Measurements from ENCODE around the gene ALDH2. TPM values are rescaled to one million over a fixed set of nuclear protein-coding genes. Genes with fewer than 3 reads are reported as not detected.

Gene ALDH2
- total RNA-seq, 2 experiments from 2014 or later, result 3.2 to 3.8 TPM

GRCh38 chr12:111764120-111764821, 2.5 kb upstream of the ALDH2 start:
- no peak for ATAC-seq
- H3K27me3 Mint-ChIP-seq, result peaks cover 23% of the 10 kb centered on the region
- H3K4me3 Mint-ChIP-seq, result no peak overlapping the region

GRCh38 chr12:111767362-111768158, 827 bp downstream of the ALDH2 start:
- no peak overlapping the region for H3K27ac Mint-ChIP-seq
- no peak for ATAC-seq

More at GRCh38 chr12:111764120-111764821, 2.5 kb upstream of the ALDH2 start:
- ChIA-PET POLR2A (no interaction called here), CTCF (interaction anchor here (2.9 kb wide), 1 partner anchor 49 kb away, joined by 19 read pairs; no protein-coding TSS in a partner anchor)
- H3K9me3 Mint-ChIP-seq, result no peaks in the 10 kb centered on the region
- peaks cover 12% of the 10 kb centered on the region for H3K4me1 Mint-ChIP-seq (ENCODE audit: low read depth)
- H3K36me3 Mint-ChIP-seq (ENCODE audit: low read depth), result no peaks in the 10 kb centered on the region
- DNase-seq, result no peak
- TF ChIP-seq, protein P1, sequence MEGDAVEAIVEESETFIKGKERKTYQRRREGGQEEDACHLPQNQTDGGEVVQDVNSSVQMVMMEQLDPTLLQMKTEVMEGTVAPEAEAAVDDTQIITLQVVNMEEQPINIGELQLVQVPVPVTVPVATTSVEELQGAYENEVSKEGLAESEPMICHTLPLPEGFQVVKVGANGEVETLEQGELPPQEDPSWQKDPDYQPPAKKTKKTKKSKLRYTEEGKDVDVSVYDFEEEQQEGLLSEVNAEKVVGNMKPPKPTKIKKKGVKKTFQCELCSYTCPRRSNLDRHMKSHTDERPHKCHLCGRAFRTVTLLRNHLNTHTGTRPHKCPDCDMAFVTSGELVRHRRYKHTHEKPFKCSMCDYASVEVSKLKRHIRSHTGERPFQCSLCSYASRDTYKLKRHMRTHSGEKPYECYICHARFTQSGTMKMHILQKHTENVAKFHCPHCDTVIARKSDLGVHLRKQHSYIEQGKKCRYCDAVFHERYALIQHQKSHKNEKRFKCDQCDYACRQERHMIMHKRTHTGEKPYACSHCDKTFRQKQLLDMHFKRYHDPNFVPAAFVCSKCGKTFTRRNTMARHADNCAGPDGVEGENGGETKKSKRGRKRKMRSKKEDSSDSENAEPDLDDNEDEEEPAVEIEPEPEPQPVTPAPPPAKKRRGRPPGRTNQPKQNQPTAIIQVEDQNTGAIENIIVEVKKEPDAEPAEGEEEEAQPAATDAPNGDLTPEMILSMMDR (IDR thresholded peaks at IDR 0.05), result no peak
- H3K27ac Mint-ChIP-seq, result no peak overlapping the region
- intact Hi-C loops (cut with micrococcal nuclease), result no loop called here

DNA sequence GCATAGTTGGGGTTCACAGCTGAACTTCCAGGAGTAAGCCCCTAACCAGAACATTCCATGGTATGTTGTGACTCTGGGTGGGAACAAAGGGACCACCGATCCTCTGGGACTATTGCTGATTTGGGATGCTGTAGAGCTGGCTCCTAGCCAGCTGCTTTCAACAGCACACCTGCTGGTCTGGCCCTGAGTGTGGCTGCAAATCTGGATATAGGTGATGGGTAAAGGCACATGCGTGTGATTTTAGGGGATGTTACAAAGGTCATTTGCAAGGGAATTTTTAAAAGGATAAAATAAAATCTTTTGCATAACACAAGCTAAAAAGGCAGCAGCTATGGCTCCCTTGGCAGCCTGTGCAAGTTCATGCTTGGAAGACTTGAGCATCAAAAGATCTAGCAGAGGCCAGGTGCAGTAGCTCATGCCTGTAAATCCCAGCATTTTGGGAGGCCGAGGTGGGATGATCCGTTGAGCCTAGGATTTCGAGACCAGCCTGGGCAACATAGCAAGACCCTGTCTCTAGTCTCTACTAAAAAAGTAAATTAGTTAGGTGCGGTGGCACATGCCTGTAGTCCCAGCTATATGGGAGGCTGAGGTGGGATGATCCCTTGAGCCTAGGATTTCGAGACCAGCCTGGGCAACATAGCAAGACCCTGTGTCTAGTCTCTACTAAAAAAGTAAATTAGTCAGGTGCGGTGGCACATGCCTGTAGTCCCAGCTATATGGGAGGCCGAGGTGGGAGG, 1.6 kb downstream of the ALDH2 start:
- Mint-ChIP-seq H3K36me3 (ENCODE audit: low read depth) (no peaks in the 10 kb centered on the region), H3K9me3 (no peaks in the 10 kb centered on the region), H3K4me3 (no peak overlapping the region), H3K27me3 (peaks cover 22% of the 10 kb centered on the region), H3K4me1 (ENCODE audit: low read depth) (peaks cover 12% of the 10 kb centered on the region), H3K27ac (no peak overlapping the region)
- DNase-seq, result no peak
- ChIA-PET CTCF (interaction anchor here (1.3 kb wide), 1 partner anchor 44 kb away, joined by 12 read pairs; no protein-coding TSS in a partner anchor), POLR2A (interaction anchor here (0.5 to 1.0 kb wide), 2 partner anchors 9 to 161 kb away, joined by 3 read pairs; no protein-coding TSS in a partner anchor)
- no peak for ATAC-seq
- TF ChIP-seq, protein P1 (IDR thresholded peaks at IDR 0.05), result no peak
- intact Hi-C loops (cut with micrococcal nuclease), result no loop called here

More at GRCh38 chr12:111767362-111768158, 827 bp downstream of the ALDH2 start:
- no peaks in the 10 kb centered on the region for H3K9me3 Mint-ChIP-seq
- peak overlapping the region; percentile 65 for H3K4me3 Mint-ChIP-seq
- no peak for DNase-seq
- POLR2A ChIA-PET, result interaction anchor here (0.5 to 1.0 kb wide), 3 partner anchors 9 to 160 kb away, joined by 3 to 5 read pairs (median 3); no protein-coding TSS in a partner anchor
- H3K27me3 Mint-ChIP-seq, result peaks cover 22% of the 10 kb centered on the region
- H3K36me3 Mint-ChIP-seq (ENCODE audit: low read depth), result no peaks in the 10 kb centered on the region
- intact Hi-C loops (cut with micrococcal nuclease), result no loop called here
- CTCF ChIA-PET, result interaction anchor here (1.3 kb wide), 1 partner anchor 45 kb away, joined by 12 read pairs; no protein-coding TSS in a partner anchor
- TF ChIP-seq, protein P1 (IDR thresholded peaks at IDR 0.05), result no peak
- H3K4me1 Mint-ChIP-seq (ENCODE audit: low read depth), result peaks cover 12% of the 10 kb centered on the region

- TF ChIP-seq, protein P1 (IDR thresholded peaks at IDR 0.05), result no peak
- Mint-ChIP-seq H3K4me3 (no peak overlapping the region), H3K9me3 (no peaks in the 10 kb centered on the region), H3K27ac (no peak overlapping the region), H3K4me1 (ENCODE audit: low read depth) (peaks cover 12% of the 10 kb centered on the region), H3K36me3 (ENCODE audit: low read depth) (no peaks in the 10 kb centered on the region), H3K27me3 (peaks cover 19% of the 10 kb centered on the region)
- ChIA-PET POLR2A (no interaction called here), CTCF (no interaction called here)
- ATAC-seq (no peak), DNase-seq (no peak)
- intact Hi-C loops (cut with micrococcal nuclease), result no loop called here
Measured at GRCh38 chr12:111769599-111769998, 2.9 kb downstream of the ALDH2 start.

Data from activated CD8-positive, alpha-beta T cell treated with anti-CD3 and anti-CD28 coated beads for 36 hours (primary cell).